WTC11 (cell line): Measurements from ENCODE around the gene EPHA2.

Source experiments
- CREB1 ChIP-seq: sonication (generic); formaldehyde crosslinking; IDR thresholded peaks from 2 replicates; pipeline ENCODE4 v1.8.0; 2023; ENCODE audit warnings: mild to moderate bottlenecking, missing genetic modification reagents
- KAT7 ChIP-seq: sonication (generic); formaldehyde crosslinking; IDR thresholded peaks from 2 replicates; pipeline ENCODE4 v1.8.1; 2023; ENCODE audit warnings: missing genetic modification reagents, mild to moderate bottlenecking, borderline replicate concordance
- SMAD3 ChIP-seq: sonication (generic); formaldehyde crosslinking; IDR thresholded peaks from 2 replicates; pipeline ENCODE4 v1.8.0; 2022; ENCODE audit warnings: missing genetic modification reagents, mild to moderate bottlenecking, borderline replicate concordance
- SMAD4 ChIP-seq: sonication (generic); formaldehyde crosslinking; IDR thresholded peaks from 2 replicates; pipeline ENCODE4 v1.8.0; 2022; ENCODE audit warnings: mild to moderate bottlenecking, missing genetic modification reagents
- TP53 ChIP-seq: sonication (generic); formaldehyde crosslinking; IDR thresholded peaks from 2 replicates; pipeline ENCODE4 v1.8.1; 2023; ENCODE audit warnings: mild to moderate bottlenecking, missing genetic modification reagents
- TF ChIP-seq, protein P1 (sequence below): fragments of 200-600 bp; IDR thresholded peaks from 2 replicates; pipeline ENCODE4 v1.8.0; 2022; ENCODE audit warnings: antibody characterized with exemption
- TF ChIP-seq, protein P2 (sequence below): sonication (generic); formaldehyde crosslinking; IDR thresholded peaks from 2 replicates; pipeline ENCODE4 v1.8.1; 2022; ENCODE audit warnings: low read depth, missing genetic modification reagents, borderline replicate concordance
- TF ChIP-seq, protein P3 (sequence below): sonication (generic); formaldehyde crosslinking; IDR thresholded peaks from 2 replicates; pipeline ENCODE4 v1.8.1; 2023; ENCODE audit warnings: mild to moderate bottlenecking, missing genetic modification reagents
- TF ChIP-seq, protein P4 (sequence below): sonication (generic); formaldehyde crosslinking; IDR thresholded peaks from 2 replicates; pipeline ENCODE4 v1.8.0; 2022; ENCODE audit warnings: mild to moderate bottlenecking, missing genetic modification reagents

DNA sequence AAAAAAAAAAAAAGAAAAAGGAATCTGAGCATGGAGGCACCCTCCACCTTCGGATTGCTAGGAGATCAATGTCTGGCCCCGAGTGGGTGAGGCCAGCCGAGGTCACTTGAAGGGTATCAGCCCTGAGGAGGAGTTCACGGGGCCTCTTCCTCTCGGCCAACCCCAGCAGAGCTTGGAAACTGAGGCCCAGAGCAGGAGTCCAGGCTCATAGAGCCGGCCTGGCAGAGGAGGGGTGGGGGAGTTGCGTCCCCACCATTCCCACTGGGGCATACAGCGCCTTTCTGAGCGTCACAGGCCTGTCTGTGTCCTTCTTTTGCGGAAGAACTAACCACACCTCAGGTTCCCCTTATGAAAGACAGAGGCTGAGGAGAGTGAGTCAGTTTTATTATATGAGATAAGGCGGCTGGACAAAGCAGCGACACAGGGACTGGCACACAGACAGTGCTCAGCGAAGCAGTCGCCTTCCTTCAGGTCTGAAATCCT, 17.1 kb upstream of the EPHA2 start:
- TF ChIP-seq, protein P1, sequence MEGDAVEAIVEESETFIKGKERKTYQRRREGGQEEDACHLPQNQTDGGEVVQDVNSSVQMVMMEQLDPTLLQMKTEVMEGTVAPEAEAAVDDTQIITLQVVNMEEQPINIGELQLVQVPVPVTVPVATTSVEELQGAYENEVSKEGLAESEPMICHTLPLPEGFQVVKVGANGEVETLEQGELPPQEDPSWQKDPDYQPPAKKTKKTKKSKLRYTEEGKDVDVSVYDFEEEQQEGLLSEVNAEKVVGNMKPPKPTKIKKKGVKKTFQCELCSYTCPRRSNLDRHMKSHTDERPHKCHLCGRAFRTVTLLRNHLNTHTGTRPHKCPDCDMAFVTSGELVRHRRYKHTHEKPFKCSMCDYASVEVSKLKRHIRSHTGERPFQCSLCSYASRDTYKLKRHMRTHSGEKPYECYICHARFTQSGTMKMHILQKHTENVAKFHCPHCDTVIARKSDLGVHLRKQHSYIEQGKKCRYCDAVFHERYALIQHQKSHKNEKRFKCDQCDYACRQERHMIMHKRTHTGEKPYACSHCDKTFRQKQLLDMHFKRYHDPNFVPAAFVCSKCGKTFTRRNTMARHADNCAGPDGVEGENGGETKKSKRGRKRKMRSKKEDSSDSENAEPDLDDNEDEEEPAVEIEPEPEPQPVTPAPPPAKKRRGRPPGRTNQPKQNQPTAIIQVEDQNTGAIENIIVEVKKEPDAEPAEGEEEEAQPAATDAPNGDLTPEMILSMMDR = no peak
- no peak for TF ChIP-seq TP53 (CRISPR knock-in tag)
- TF ChIP-seq, protein P2, sequence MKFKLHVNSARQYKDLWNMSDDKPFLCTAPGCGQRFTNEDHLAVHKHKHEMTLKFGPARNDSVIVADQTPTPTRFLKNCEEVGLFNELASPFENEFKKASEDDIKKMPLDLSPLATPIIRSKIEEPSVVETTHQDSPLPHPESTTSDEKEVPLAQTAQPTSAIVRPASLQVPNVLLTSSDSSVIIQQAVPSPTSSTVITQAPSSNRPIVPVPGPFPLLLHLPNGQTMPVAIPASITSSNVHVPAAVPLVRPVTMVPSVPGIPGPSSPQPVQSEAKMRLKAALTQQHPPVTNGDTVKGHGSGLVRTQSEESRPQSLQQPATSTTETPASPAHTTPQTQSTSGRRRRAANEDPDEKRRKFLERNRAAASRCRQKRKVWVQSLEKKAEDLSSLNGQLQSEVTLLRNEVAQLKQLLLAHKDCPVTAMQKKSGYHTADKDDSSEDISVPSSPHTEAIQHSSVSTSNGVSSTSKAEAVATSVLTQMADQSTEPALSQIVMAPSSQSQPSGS (CRISPR knock-in tag) = no peak
- TF ChIP-seq SMAD4 = no peak
- TF ChIP-seq, protein P3, sequence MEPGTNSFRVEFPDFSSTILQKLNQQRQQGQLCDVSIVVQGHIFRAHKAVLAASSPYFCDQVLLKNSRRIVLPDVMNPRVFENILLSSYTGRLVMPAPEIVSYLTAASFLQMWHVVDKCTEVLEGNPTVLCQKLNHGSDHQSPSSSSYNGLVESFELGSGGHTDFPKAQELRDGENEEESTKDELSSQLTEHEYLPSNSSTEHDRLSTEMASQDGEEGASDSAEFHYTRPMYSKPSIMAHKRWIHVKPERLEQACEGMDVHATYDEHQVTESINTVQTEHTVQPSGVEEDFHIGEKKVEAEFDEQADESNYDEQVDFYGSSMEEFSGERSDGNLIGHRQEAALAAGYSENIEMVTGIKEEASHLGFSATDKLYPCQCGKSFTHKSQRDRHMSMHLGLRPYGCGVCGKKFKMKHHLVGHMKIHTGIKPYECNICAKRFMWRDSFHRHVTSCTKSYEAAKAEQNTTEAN (CRISPR knock-in tag) = no peak
- TF ChIP-seq, protein P4, sequence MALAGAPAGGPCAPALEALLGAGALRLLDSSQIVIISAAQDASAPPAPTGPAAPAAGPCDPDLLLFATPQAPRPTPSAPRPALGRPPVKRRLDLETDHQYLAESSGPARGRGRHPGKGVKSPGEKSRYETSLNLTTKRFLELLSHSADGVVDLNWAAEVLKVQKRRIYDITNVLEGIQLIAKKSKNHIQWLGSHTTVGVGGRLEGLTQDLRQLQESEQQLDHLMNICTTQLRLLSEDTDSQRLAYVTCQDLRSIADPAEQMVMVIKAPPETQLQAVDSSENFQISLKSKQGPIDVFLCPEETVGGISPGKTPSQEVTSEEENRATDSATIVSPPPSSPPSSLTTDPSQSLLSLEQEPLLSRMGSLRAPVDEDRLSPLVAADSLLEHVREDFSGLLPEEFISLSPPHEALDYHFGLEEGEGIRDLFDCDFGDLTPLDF (CRISPR knock-in tag) = no peak
- no peak for TF ChIP-seq SMAD3 (CRISPR knock-in tag)
- TF ChIP-seq KAT7 = no peak
- TF ChIP-seq CREB1 (CRISPR knock-in tag) = no peak
